Sigmoid colon (tissue), 7 donors: ENCODE measurements around the gene CNBP. TPM values are rescaled to one million over a fixed set of nuclear protein-coding genes. Genes with fewer than 3 reads are reported as not detected.

ENCODE experiments used
- DNase-seq: peaks from one replicate; pipeline ENCODE4 v3.0.0-alpha.2; 2019
- H3K27ac ChIP-seq, 4 donors: fragments of 200-600 bp; sonication (generic); one replicate each; pipeline ENCODE4 v1.5.1; 2016 to 2019; ENCODE audit warnings: mild to moderate bottlenecking in 1 of 4
- H3K27me3 ChIP-seq, 3 donors: fragments of 200-600 bp; sonication (generic); one replicate each; pipeline ENCODE4 v1.5.1; 2019; ENCODE audit warnings: mild to moderate bottlenecking in 1 of 3
- H3K36me3 ChIP-seq, 4 donors: fragments of 200-600 bp; sonication (generic); one replicate each; pipeline ENCODE4 v1.5.1; 2016 to 2019
- H3K4me1 ChIP-seq, 4 donors: fragments of 200-600 bp; sonication (generic); one replicate each; pipeline ENCODE4 v1.5.1; 2017 to 2019
- H3K4me3 ChIP-seq, 4 donors: fragments of 200-600 bp; sonication (generic); one replicate each; pipeline ENCODE4 v1.5.1; 2017 to 2019; ENCODE audit warnings: mild to moderate bottlenecking in 2 of 4, moderate library complexity in 1 of 4
- H3K9me3 ChIP-seq, 4 donors: fragments of 200-600 bp in 3 of 4; sonication (generic) in 3 of 4; one replicate each; pipeline versions ENCODE4 v1.5.1 to v1.6.1; 2013 to 2019
- EP300 ChIP-seq, 4 donors: sonication (generic); formaldehyde crosslinking; IDR thresholded peaks; one replicate each; pipeline ENCODE4 v1.6.1; 2017; ENCODE audit warnings: antibody characterized with exemption in 4 of 4
- POLR2A ChIP-seq, 2 donors: fragments of 450-650 bp; IDR thresholded peaks; one replicate each; pipeline ENCODE4 v1.6.1; 2016; ENCODE audit warnings: antibody characterized with exemption in 2 of 2, mild to moderate bottlenecking in 2 of 2, moderate library complexity in 2 of 2
- POLR2AphosphoS5 ChIP-seq, 4 donors: sonication (generic); formaldehyde crosslinking; IDR thresholded peaks; one replicate each; pipeline ENCODE4 v1.6.1; 2017; ENCODE audit warnings: antibody characterized with exemption in 4 of 4
- WGBS, 2 donors: extraction: QIAGEN DNeasy Blood & Tissue Kit; methylation state at CpG; one replicate each; pipeline ENCODE4 v1.1.7; 2013; 5-methylcytosine and 5-hydroxymethylcytosine counted together
- intact Hi-C: fragments of 100-400 bp; cut with DNase I; formaldehyde crosslinking; loops from one replicate; pipeline ENCODE4 v1.15.1; 2023
- polyA plus RNA-seq, 3 donors: library from polyadenylated mRNA; stranded (reverse); fragments of 200-250 nt; gene quantifications; one replicate each; pipeline ENCODE4 v1.2.3, GENCODE V29; 2013
- total RNA-seq, 4 donors: library from RNA; depleted of rRNA; stranded (reverse); fragments of >200 nt; gene quantifications; one replicate each; pipeline ENCODE4 v1.1.0, GENCODE V29; 2016
- TF ChIP-seq, protein P1 (sequence below), 4 experiments: fragments of 450-650 bp in 3 of 4; fragments of 200-600 bp in 1 of 4; IDR thresholded peaks; one replicate each; pipeline ENCODE4 v1.5.1; 2016 to 2019; ENCODE audit warnings: antibody characterized with exemption in 4 of 4, mild to moderate bottlenecking in 3 of 4, moderate library complexity in 2 of 4
- donor health status: healthy with polysubstance abuse.
- donor health status: Bipolar disorder and iron deficiency.
- donor health status: healthy.

The CNBP gene
- total and polyA plus RNA-seq, 7 donors = 251 to 687 (median 398) TPM

DNA sequence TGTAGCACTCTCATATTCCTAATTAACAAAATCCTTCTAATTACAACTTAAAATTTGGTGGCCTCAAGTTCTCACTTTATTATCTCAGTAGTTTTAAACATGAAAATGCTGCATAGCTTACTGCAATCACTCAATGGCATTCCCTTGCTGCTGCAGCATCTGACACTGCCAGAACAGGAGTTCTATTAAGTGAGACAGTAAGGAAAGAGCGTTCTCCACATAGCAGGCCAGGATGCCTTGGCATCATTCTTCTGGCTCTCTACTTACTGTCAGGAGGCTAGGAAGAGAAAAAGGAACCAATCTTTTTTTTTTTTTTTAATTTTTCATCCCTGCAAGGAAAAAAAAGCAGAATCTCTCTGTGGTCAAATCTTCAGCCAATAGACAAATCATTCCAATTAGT lies 3.2 kb downstream of the CNBP start:
- H3K36me3 ChIP-seq = peaks cover 0 to 21% (median 8%) of the 10 kb centered on the region in 4 donors
- TF ChIP-seq EP300 (IDR thresholded peaks at IDR 0.05) (no peak), POLR2AphosphoS5 (IDR thresholded peaks at IDR 0.05) (no peak)
- peaks cover 0 to 85% (median 75%) of the 10 kb centered on the region in 4 donors for H3K4me1 ChIP-seq
- intact Hi-C loops = loop anchor here (5.0 kb wide), 1 partner anchor 47 kb away; no protein-coding TSS in a partner anchor
- 34 to 51% methylated on average over 1 of the region's 1 CpG for WGBS, 2 donors
- no peaks in the 10 kb centered on the region for H3K27me3 ChIP-seq
- no peak for DNase-seq
- peak overlapping the region; percentile 99 for H3K27ac ChIP-seq
- H3K9me3 ChIP-seq = no peaks in the 10 kb centered on the region
- H3K4me3 ChIP-seq = peak overlapping the region in 3 of 4 donors; percentile 10 to 87 (median 82)

GRCh38 chr3:129176051-129176450 lies 7.6 kb downstream of the CNBP start:
- Histone ChIP-seq H3K27ac (peak overlapping the region in 2 of 4 donors; percentile 17 to 22), H3K27me3 (no peaks in the 10 kb centered on the region), H3K9me3 (no peaks in the 10 kb centered on the region), H3K4me1 (peaks cover 0 to 100% (median 89%) of the 10 kb centered on the region in 4 donors), H3K36me3 (peaks cover 5 to 36% (median 14%) of the 10 kb centered on the region in 4 donors), H3K4me3 (no peak overlapping the region)
- 64 to 78% methylated on average over 1 of the region's 1 CpG for WGBS, 2 donors
- TF ChIP-seq EP300 (IDR thresholded peaks at IDR 0.05) = no peak
- TF ChIP-seq, protein P1, sequence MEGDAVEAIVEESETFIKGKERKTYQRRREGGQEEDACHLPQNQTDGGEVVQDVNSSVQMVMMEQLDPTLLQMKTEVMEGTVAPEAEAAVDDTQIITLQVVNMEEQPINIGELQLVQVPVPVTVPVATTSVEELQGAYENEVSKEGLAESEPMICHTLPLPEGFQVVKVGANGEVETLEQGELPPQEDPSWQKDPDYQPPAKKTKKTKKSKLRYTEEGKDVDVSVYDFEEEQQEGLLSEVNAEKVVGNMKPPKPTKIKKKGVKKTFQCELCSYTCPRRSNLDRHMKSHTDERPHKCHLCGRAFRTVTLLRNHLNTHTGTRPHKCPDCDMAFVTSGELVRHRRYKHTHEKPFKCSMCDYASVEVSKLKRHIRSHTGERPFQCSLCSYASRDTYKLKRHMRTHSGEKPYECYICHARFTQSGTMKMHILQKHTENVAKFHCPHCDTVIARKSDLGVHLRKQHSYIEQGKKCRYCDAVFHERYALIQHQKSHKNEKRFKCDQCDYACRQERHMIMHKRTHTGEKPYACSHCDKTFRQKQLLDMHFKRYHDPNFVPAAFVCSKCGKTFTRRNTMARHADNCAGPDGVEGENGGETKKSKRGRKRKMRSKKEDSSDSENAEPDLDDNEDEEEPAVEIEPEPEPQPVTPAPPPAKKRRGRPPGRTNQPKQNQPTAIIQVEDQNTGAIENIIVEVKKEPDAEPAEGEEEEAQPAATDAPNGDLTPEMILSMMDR (IDR thresholded peaks at IDR 0.05) = no peak
- TF ChIP-seq POLR2AphosphoS5 (IDR thresholded peaks at IDR 0.05) = no peak
- TF ChIP-seq POLR2A (IDR thresholded peaks at IDR 0.05) = no peak
- no peak for DNase-seq
- intact Hi-C loops = no loop called here

- intact Hi-C loops = no loop called here
- Histone ChIP-seq H3K4me1 (peaks cover 0 to 87% (median 68%) of the 10 kb centered on the region in 4 donors), H3K27me3 (no peaks in the 10 kb centered on the region), H3K9me3 (no peaks in the 10 kb centered on the region), H3K4me3 (peak overlapping the region in 1 of 4 donors; percentile 3), H3K36me3 (peaks cover 19 to 53% (median 26%) of the 10 kb centered on the region in 4 donors), H3K27ac (peak overlapping the region in 2 of 4 donors; percentile 44 to 68)
- DNase-seq = no peak
- 37 to 65% methylated on average over 4 of the region's 4 CpGs for WGBS, 2 donors
- TF ChIP-seq POLR2A (IDR thresholded peaks at IDR 0.05) (no peak), EP300 (IDR thresholded peaks at IDR 0.05) (no peak), POLR2AphosphoS5 (IDR thresholded peaks at IDR 0.05) (no peak)
- TF ChIP-seq, protein P1 (IDR thresholded peaks at IDR 0.05) = no peak
Observed at GRCh38 chr3:129173725-129174124, 10.0 kb downstream of the CNBP start.

DNA sequence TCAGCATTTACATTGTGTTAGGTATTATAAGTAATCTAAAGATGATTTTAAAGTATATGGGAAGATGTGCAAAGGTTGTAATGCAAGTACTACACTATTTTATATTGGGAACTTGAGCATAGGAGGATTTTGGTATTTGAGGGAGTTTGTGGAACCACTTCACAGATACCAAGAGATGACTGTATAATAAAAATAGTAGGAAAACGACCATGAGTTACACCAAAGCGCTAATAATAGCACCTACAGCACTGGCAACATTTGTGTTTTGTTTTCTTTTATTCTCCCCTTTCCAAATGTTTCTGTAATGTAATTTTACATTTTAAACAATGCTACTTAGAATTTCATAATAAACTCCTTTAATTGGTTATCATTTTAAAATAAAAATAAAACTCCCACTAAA lies 10.5 kb downstream of the CNBP start:
- WGBS, 2 donors = 50 to 53% methylated on average over 2 of the region's 2 CpGs
- H3K27ac ChIP-seq = peak overlapping the region in 1 of 4 donors; percentile 68
- no peaks in the 10 kb centered on the region for H3K27me3 ChIP-seq
- no peak for TF ChIP-seq POLR2AphosphoS5 (IDR thresholded peaks at IDR 0.05)
- TF ChIP-seq, protein P1 (IDR thresholded peaks at IDR 0.05) = no peak
- no peak for TF ChIP-seq POLR2A (IDR thresholded peaks at IDR 0.05)
- TF ChIP-seq EP300 (IDR thresholded peaks at IDR 0.05) = no peak
- H3K36me3 ChIP-seq = peaks cover 19 to 53% (median 25%) of the 10 kb centered on the region in 4 donors
- no peak for DNase-seq
- intact Hi-C loops = no loop called here
- peaks cover 0 to 82% (median 63%) of the 10 kb centered on the region in 4 donors for H3K4me1 ChIP-seq
- H3K9me3 ChIP-seq = no peaks in the 10 kb centered on the region
- peak overlapping the region in 1 of 4 donors; percentile 3 for H3K4me3 ChIP-seq

- H3K4me1 ChIP-seq = peaks cover 0 to 26% (median 16%) of the 10 kb centered on the region in 4 donors
- TF ChIP-seq, protein P1 (IDR thresholded peaks at IDR 0.05) = no peak
- TF ChIP-seq POLR2AphosphoS5 (IDR thresholded peaks at IDR 0.05) = no peak
- no peak for TF ChIP-seq POLR2A (IDR thresholded peaks at IDR 0.05)
- no peak for TF ChIP-seq EP300 (IDR thresholded peaks at IDR 0.05)
- H3K27ac ChIP-seq = no peak overlapping the region
- intact Hi-C loops = no loop called here
- no peaks in the 10 kb centered on the region for H3K27me3 ChIP-seq
- H3K4me3 ChIP-seq = no peak overlapping the region
- no peaks in the 10 kb centered on the region for H3K9me3 ChIP-seq
- WGBS, 2 donors = 90 to 91% methylated on average over 15 of the region's 15 CpGs
- peaks cover 30 to 73% (median 43%) of the 10 kb centered on the region in 4 donors for H3K36me3 ChIP-seq
- DNase-seq = no peak
Observed at GRCh38 chr3:129166579-129167332, 16.9 kb downstream of the CNBP start.
